GM06990 (cell line): ENCODE results near the gene TUT4.

Source experiments
- DNase-seq: peaks from one replicate; pipeline ENCODE4 v3.0.0-alpha.2; 2011; ENCODE audit not compliant: insufficient read length; ENCODE audit errors: extremely low read depth
- H3K27me3 ChIP-seq: replicated peaks from 2 replicates; pipeline ENCODE4 v1.6.0; 2011; ENCODE audit warnings: low read length; ENCODE audit not compliant: control insufficient read depth, insufficient read depth
- H3K36me3 ChIP-seq: 2 replicates; pipeline ENCODE4 v1.5.1; 2011; ENCODE audit warnings: low read length; ENCODE audit not compliant: control insufficient read depth, insufficient read depth
- H3K4me3 ChIP-seq: replicated peaks from 2 replicates; pipeline ENCODE4 v1.5.1; 2011; ENCODE audit warnings: low read depth, mild to moderate bottlenecking, control low read depth, low read length
- TF ChIP-seq, protein P1 (sequence below): IDR thresholded peaks from 2 replicates; pipeline ENCODE4 v1.5.1; 2011; ENCODE audit warnings: low read length, control low read depth, mild to moderate bottlenecking, inconsistent platforms; ENCODE audit not compliant: insufficient read depth, poor library complexity, severe bottlenecking

Gene TUT4

DNA sequence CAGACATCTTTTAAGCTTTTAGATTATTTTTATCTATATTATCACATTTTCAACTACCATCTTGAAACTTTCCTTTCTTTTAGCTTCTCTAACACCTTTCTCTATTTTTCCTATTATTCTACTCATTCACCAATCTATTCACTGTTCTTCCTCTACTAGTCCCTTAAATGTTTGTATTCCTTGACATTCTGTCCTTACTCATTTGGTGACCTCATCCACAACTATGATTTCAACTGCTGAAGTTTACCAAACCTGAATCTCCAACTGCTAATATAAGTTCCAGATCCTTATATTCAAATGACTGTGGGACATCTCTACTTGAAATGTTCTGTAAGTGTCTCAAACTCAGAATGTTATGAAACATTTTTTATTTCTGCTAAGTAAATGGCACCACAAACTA, 49.2 kb downstream of the TUT4 start:
- DNase-seq, result no peak
- Histone ChIP-seq H3K4me3 (no peak overlapping the region), H3K27me3 (no peaks in the 10 kb centered on the region), H3K36me3 (no peaks in the 10 kb centered on the region)
- TF ChIP-seq, protein P1, sequence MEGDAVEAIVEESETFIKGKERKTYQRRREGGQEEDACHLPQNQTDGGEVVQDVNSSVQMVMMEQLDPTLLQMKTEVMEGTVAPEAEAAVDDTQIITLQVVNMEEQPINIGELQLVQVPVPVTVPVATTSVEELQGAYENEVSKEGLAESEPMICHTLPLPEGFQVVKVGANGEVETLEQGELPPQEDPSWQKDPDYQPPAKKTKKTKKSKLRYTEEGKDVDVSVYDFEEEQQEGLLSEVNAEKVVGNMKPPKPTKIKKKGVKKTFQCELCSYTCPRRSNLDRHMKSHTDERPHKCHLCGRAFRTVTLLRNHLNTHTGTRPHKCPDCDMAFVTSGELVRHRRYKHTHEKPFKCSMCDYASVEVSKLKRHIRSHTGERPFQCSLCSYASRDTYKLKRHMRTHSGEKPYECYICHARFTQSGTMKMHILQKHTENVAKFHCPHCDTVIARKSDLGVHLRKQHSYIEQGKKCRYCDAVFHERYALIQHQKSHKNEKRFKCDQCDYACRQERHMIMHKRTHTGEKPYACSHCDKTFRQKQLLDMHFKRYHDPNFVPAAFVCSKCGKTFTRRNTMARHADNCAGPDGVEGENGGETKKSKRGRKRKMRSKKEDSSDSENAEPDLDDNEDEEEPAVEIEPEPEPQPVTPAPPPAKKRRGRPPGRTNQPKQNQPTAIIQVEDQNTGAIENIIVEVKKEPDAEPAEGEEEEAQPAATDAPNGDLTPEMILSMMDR, result no peak

DNA sequence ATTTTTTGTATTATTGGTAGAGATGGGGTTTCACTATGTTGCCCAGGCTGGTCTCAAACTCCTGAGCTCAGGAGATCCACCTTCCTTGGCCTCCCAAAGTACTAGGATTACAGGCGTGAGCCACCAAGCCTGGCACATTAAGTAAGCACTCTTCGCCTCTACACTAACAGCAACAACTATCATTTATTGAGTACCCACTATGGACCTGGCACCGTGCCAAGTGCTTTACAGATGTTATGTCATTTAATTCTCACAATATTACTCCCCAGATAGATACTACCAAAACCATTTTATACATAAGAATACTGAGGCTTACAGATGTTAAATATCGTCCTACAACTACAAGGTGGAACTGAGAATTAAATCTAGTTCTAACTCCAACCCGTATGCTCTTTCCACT, 50.1 kb downstream of the TUT4 start:
- Histone ChIP-seq H3K36me3 (no peaks in the 10 kb centered on the region), H3K27me3 (no peaks in the 10 kb centered on the region), H3K4me3 (no peak overlapping the region)
- TF ChIP-seq, protein P1, result no peak
- no peak for DNase-seq

DNA sequence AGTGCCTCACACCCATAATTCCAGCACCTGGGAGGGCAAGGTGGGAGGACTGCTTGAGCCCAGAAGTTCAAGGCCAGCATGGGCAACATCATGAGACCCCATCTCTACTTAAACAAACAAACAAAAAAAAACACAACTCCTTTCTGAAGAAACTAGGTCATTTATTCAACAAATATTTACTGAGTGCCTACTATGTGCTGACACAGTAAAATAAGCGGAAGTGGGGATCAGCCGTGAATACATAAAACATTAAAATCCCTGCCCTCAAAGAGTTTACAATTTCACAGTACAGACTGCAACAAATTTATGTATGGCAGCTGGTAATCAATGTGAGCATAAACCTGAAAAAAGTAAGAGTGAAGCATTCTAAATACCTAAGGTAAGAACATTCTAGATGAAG, 65.3 kb downstream of the TUT4 start:
- DNase-seq, result no peak
- Histone ChIP-seq H3K27me3 (no peaks in the 10 kb centered on the region), H3K36me3 (no peaks in the 10 kb centered on the region), H3K4me3 (no peak overlapping the region)
- TF ChIP-seq, protein P1, result no peak

DNA sequence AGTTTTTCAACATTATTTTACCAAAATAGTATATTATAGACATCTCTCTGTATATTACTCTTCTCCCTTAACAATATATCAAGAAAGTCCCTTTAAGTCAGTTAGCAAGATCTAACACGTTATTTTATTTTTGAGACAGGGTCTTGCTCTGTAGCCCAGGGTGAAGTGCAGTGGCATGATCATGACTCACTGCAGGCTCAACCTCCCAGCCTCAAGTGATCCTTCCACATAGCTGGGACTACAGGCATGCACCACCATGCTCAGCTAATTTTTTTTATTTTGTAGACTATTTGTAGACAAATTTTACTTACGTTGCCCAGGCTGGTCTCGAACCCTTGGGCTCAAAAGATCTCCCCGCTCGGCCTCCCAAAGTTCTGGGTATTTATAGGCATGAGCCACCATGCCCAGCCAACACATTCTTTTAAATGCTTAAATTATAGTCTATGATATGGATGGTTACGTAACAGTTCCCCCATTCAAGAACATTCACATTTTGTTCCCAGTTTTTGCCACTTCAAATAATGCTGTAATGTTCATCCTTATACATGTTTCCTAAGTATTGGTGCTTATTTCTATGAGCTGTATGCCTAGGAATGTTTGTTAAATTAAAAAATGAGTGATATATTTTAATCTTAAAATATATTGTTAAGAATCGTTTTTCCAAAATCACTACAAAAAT, 70.4 kb downstream of the TUT4 start:
- no peak for DNase-seq
- Histone ChIP-seq H3K4me3 (no peak overlapping the region), H3K27me3 (no peaks in the 10 kb centered on the region), H3K36me3 (no peaks in the 10 kb centered on the region; the same call in 1 of the 2 replicates)
- TF ChIP-seq, protein P1, result no peak

DNA sequence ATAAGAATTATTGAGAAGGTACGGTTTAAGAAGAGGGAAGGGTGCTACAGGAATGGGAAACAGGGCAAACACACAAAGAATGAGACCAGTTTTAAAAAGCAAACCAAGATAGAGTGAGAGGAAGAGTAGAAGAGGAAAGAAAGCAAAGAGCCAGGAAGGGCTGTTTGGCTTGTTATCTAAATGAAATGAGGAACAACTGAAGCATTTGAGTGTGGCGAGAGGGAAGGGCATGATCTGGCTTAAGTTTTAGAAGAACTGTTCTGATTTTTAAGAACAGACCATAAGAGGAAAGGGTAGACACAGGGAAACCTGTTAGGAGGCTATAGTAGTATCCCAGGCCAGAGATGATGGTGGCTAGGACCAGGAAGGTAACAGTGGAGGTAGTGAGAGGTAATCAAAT, 73.8 kb downstream of the TUT4 start:
- no peak for DNase-seq
- H3K4me3 ChIP-seq, result no peak overlapping the region
- no peaks in the 10 kb centered on the region; the same call in 1 of the 2 replicates for H3K36me3 ChIP-seq
- H3K27me3 ChIP-seq, result no peaks in the 10 kb centered on the region
- TF ChIP-seq, protein P1, result no peak

DNA sequence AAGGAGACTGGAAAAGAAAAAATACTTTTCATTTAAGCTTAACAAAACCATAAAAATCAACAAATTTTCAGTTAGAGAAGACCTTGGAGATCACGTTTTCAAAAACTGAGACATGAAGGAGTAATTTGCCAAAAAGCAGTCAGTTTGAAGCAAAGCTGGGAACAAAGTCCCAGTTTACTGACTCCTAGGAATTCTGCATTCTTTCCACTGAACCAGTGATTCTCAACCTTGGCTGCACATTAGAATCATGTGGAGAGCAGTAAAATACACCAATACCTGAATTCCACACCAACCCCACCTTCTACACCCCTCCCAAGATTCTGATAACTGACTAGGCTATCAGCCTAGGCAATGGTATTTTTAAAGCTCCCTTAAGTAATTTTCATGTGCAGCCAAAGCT, 75.0 kb downstream of the TUT4 start:
- TF ChIP-seq, protein P1, result no peak
- H3K27me3 ChIP-seq, result no peaks in the 10 kb centered on the region
- no peak overlapping the region for H3K4me3 ChIP-seq
- no peaks in the 10 kb centered on the region; the same call in 1 of the 2 replicates for H3K36me3 ChIP-seq
- DNase-seq, result no peak
